ENCODE data around the gene TCF3.

TCF3 gene

GRCh38 chr19:1593501-1593772, 59.0 kb downstream of the TCF3 start:
- no peak for TF ChIP-seq CTCF (IDR thresholded peaks at IDR 0.05; ENCODE audit: extremely low read depth, insufficient read depth, missing control alignments)
- no peak for DNase-seq (ENCODE audit: low spot score)
- in situ Hi-C loops (cut with MboI; ENCODE audit: low pct_unique_long_range_greater_than_20kb, low sequenced_read_pairs, unreplicated experiment) = no loop called here

- TF ChIP-seq CTCF (IDR thresholded peaks at IDR 0.05; ENCODE audit: extremely low read depth, insufficient read depth, missing control alignments) = no peak
- peak; percentile 99 for DNase-seq (ENCODE audit: low spot score)
- in situ Hi-C loops (cut with MboI; ENCODE audit: low pct_unique_long_range_greater_than_20kb, low sequenced_read_pairs, unreplicated experiment) = no loop called here
Observed at GRCh38 chr19:1592755-1593500, 59.5 kb downstream of the TCF3 start, which contains the start of gene MBD3. Gene MBD3, minus strand, starts transcription at chr19:1592865. Its CDS starts 234 bp downstream, at chr19:1592631.

GRCh38 chr19:1592024-1592754, 60.2 kb downstream of the TCF3 start:
- no peak for TF ChIP-seq CTCF (IDR thresholded peaks at IDR 0.05; ENCODE audit: extremely low read depth, insufficient read depth, missing control alignments)
- peak; percentile 99 for DNase-seq (ENCODE audit: low spot score)
- in situ Hi-C loops (cut with MboI; ENCODE audit: low pct_unique_long_range_greater_than_20kb, low sequenced_read_pairs, unreplicated experiment) = no loop called here

GRCh38 chr19:1591421-1592023, 60.9 kb downstream of the TCF3 start:
- in situ Hi-C loops (cut with MboI; ENCODE audit: low pct_unique_long_range_greater_than_20kb, low sequenced_read_pairs, unreplicated experiment) = no loop called here
- no peak for TF ChIP-seq CTCF (IDR thresholded peaks at IDR 0.05; ENCODE audit: extremely low read depth, insufficient read depth, missing control alignments)
- DNase-seq (ENCODE audit: low spot score) = no peak

- DNase-seq (ENCODE audit: low spot score) = peak; percentile 77
- peak; percentile 52 for TF ChIP-seq CTCF (IDR thresholded peaks at IDR 0.05; ENCODE audit: extremely low read depth, insufficient read depth, missing control alignments)
- in situ Hi-C loops (cut with MboI; ENCODE audit: low pct_unique_long_range_greater_than_20kb, low sequenced_read_pairs, unreplicated experiment) = no loop called here
Observed at GRCh38 chr19:1590641-1591397, 61.6 kb downstream of the TCF3 start.

GRCh38 chr19:1587872-1588271, 64.5 kb downstream of the TCF3 start:
- TF ChIP-seq CTCF (IDR thresholded peaks at IDR 0.05; ENCODE audit: extremely low read depth, insufficient read depth, missing control alignments) = no peak
- no peak for DNase-seq (ENCODE audit: low spot score)
- in situ Hi-C loops (cut with MboI; ENCODE audit: low pct_unique_long_range_greater_than_20kb, low sequenced_read_pairs, unreplicated experiment) = no loop called here
